SK-N-MC (cell line): ENCODE measurements around the gene PMPCA.

Experiments used
- EZH2 ChIP-seq: fragments of 200-600 bp; sonication (generic); IDR thresholded peaks from one replicate; pipeline ENCODE4 v1.6.1; 2017; ENCODE audit warnings: antibody characterized with exemption
- POLR2AphosphoS5 ChIP-seq: IDR thresholded peaks from 2 replicates; pipeline ENCODE4 v1.6.1; 2012; ENCODE audit warnings: mild to moderate bottlenecking, low read depth, low read length, borderline replicate concordance

DNA sequence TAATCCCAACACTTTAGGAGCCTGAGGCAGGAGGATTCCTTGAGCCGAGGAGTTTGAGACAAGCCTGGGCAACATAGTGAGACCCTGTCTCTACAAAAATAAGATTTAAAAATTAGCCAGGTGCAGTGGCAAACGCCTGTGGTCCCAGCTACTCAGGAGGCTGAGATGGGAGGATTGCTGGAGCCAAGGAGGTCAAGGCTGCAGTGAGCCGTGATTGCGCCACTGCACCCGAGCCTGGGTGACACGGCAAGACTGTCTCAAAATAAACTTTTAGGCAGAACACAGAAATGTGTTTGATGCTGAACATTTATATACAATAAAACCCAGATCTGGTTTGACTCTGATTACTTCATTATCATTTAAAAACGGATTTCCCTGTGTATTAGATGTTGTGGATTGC lies 5.0 kb upstream of the PMPCA start:
- TF ChIP-seq POLR2AphosphoS5 (no peak), EZH2 (no peak)
